Measurements from ENCODE around the gene CDC14B. TPM values are rescaled to one million over a fixed set of nuclear protein-coding genes. Genes with fewer than 3 reads are reported as not detected.
A peak's percentile ranks its signal among the peaks of the same experiment; 100 is the strongest.

CDC14B gene
- total RNA-seq, 1 donor from 2014 or later, result 38.1 TPM

GRCh38 chr9:96607971-96608370 is 11.7 kb downstream of the CDC14B start:
- H3K27me3 Mint-ChIP-seq (ENCODE audit: insufficient read depth, low read depth), result no peaks in the 10 kb centered on the region
- no peak for DNase-seq (ENCODE audit: low spot score)

DNA sequence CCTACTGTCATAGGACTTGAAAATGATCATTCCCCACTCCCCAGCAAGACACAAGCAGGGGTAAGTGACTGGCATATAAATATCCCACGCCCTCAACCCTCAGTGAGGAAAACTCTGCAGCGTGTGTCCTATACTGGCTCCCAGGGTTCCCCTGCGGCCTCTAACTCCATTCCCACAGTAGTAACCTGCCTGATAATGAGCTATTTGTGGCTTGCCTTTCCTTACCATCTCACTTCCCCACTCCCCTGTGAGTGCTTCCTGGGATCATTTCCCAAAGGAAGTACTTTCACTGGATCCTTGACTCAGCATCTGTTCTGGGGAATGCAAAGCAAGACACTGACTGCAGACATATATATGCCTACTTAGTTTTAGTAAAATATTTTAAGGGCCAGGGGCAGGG is 14.3 kb downstream of the CDC14B start:
- no peaks in the 10 kb centered on the region for H3K9me3 ChIP-seq (ENCODE audit: low read depth)
- no peak overlapping the region for H3K4me2 ChIP-seq
- DNase-seq (ENCODE audit: low spot score), result no peak
- no peak overlapping the region for H3K9ac ChIP-seq
- H3K4me1 ChIP-seq, result no peaks in the 10 kb centered on the region
- no peaks in the 10 kb centered on the region for H3K27me3 ChIP-seq
- no peaks in the 10 kb centered on the region for H3K36me3 ChIP-seq
- Mint-ChIP-seq H3K27ac (no peak overlapping the region), H3K9me3 (peaks cover 5% of the 10 kb centered on the region), H3K4me3 (no peak overlapping the region), H3K36me3 (peaks cover 5% of the 10 kb centered on the region), H3K4me1 (peaks cover 3% of the 10 kb centered on the region), H3K27me3 (ENCODE audit: insufficient read depth, low read depth) (no peaks in the 10 kb centered on the region)
- H2AFZ ChIP-seq (replicated peaks), result no peak overlapping the region
- H3K79me2 ChIP-seq (ENCODE audit: low read depth), result peaks cover 30% of the 10 kb centered on the region
- H3F3A ChIP-seq (ENCODE audit: low read depth), result no peaks in the 10 kb centered on the region
- no peak overlapping the region for H3K4me3 ChIP-seq
- H4K20me1 ChIP-seq (ENCODE audit: low read depth), result peaks cover 12% of the 10 kb centered on the region
- peak overlapping the region; percentile 6 for H3K27ac ChIP-seq
- TF ChIP-seq EZH2phosphoT487 (IDR thresholded peaks at IDR 0.05), result no peak
- no peak for TF ChIP-seq EZH2 (IDR thresholded peaks at IDR 0.05)
- TF ChIP-seq, protein P1, sequence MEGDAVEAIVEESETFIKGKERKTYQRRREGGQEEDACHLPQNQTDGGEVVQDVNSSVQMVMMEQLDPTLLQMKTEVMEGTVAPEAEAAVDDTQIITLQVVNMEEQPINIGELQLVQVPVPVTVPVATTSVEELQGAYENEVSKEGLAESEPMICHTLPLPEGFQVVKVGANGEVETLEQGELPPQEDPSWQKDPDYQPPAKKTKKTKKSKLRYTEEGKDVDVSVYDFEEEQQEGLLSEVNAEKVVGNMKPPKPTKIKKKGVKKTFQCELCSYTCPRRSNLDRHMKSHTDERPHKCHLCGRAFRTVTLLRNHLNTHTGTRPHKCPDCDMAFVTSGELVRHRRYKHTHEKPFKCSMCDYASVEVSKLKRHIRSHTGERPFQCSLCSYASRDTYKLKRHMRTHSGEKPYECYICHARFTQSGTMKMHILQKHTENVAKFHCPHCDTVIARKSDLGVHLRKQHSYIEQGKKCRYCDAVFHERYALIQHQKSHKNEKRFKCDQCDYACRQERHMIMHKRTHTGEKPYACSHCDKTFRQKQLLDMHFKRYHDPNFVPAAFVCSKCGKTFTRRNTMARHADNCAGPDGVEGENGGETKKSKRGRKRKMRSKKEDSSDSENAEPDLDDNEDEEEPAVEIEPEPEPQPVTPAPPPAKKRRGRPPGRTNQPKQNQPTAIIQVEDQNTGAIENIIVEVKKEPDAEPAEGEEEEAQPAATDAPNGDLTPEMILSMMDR (IDR thresholded peaks at IDR 0.05), result no peak

More at GRCh38 chr9:96607971-96608370, 11.7 kb downstream of the CDC14B start:
- H3K36me3 Mint-ChIP-seq, result no peaks in the 10 kb centered on the region
- peaks cover 4% of the 10 kb centered on the region for H3F3A ChIP-seq (ENCODE audit: low read depth)
- peaks cover 23% of the 10 kb centered on the region for H3K4me1 Mint-ChIP-seq
- peak overlapping the region; percentile 50 for H3K27ac Mint-ChIP-seq
- H3K27ac ChIP-seq, result no peak overlapping the region
- no peak overlapping the region for H3K9ac ChIP-seq
- H3K4me2 ChIP-seq, result no peak overlapping the region
- H3K4me3 ChIP-seq, result no peak overlapping the region
- peaks cover 18% of the 10 kb centered on the region for H3K4me1 ChIP-seq
- H2AFZ ChIP-seq (replicated peaks), result no peak overlapping the region
- H3K9me3 Mint-ChIP-seq, result no peaks in the 10 kb centered on the region
- no peak overlapping the region for H3K4me3 Mint-ChIP-seq
- peaks cover 19% of the 10 kb centered on the region for H4K20me1 ChIP-seq (ENCODE audit: low read depth)
- H3K79me2 ChIP-seq (ENCODE audit: low read depth), result peaks cover 42% of the 10 kb centered on the region
- H3K27me3 ChIP-seq, result no peaks in the 10 kb centered on the region
- TF ChIP-seq EZH2phosphoT487 (IDR thresholded peaks at IDR 0.05), result no peak
- TF ChIP-seq, protein P1 (IDR thresholded peaks at IDR 0.05), result no peak
- TF ChIP-seq EZH2 (IDR thresholded peaks at IDR 0.05), result no peak
- no peaks in the 10 kb centered on the region for H3K36me3 ChIP-seq
- H3K9me3 ChIP-seq (ENCODE audit: low read depth), result no peaks in the 10 kb centered on the region

DNA sequence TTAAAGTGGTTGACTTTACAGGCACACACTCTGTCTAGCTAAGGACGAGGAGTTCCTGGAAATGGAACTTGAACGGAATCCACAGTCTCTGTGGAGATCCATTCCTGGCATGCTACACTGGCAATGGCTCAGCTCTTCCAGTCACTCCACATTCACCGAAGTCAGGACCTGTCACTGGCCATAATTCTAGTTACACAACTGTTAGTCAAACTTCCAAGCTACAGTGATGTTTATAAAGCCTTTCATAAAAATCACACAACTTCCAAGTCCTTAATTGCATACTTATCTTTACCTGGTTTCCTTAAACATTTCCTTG is 15.7 kb downstream of the CDC14B start:
- peaks cover 4% of the 10 kb centered on the region for H4K20me1 ChIP-seq (ENCODE audit: low read depth)
- Mint-ChIP-seq H3K4me1 (peaks cover 3% of the 10 kb centered on the region), H3K36me3 (peaks cover 8% of the 10 kb centered on the region), H3K9me3 (peaks cover 5% of the 10 kb centered on the region), H3K27me3 (ENCODE audit: insufficient read depth, low read depth) (no peaks in the 10 kb centered on the region), H3K27ac (no peak overlapping the region), H3K4me3 (no peak overlapping the region)
- peaks cover 22% of the 10 kb centered on the region for H3K79me2 ChIP-seq (ENCODE audit: low read depth)
- H2AFZ ChIP-seq (replicated peaks), result no peak overlapping the region
- no peaks in the 10 kb centered on the region for H3K36me3 ChIP-seq
- TF ChIP-seq, protein P1 (IDR thresholded peaks at IDR 0.05), result no peak
- no peak for TF ChIP-seq EZH2phosphoT487 (IDR thresholded peaks at IDR 0.05)
- TF ChIP-seq EZH2 (IDR thresholded peaks at IDR 0.05), result no peak
- no peaks in the 10 kb centered on the region for H3F3A ChIP-seq (ENCODE audit: low read depth)
- no peaks in the 10 kb centered on the region for H3K4me1 ChIP-seq
- H3K4me3 ChIP-seq, result no peak overlapping the region
- H3K9ac ChIP-seq, result no peak overlapping the region
- no peaks in the 10 kb centered on the region for H3K9me3 ChIP-seq (ENCODE audit: low read depth)
- no peak for DNase-seq (ENCODE audit: low spot score)
- H3K27ac ChIP-seq, result no peak overlapping the region
- no peaks in the 10 kb centered on the region for H3K27me3 ChIP-seq
- H3K4me2 ChIP-seq, result no peak overlapping the region
